Measurements from ENCODE around the gene GRM4.

Gene GRM4

DNA sequence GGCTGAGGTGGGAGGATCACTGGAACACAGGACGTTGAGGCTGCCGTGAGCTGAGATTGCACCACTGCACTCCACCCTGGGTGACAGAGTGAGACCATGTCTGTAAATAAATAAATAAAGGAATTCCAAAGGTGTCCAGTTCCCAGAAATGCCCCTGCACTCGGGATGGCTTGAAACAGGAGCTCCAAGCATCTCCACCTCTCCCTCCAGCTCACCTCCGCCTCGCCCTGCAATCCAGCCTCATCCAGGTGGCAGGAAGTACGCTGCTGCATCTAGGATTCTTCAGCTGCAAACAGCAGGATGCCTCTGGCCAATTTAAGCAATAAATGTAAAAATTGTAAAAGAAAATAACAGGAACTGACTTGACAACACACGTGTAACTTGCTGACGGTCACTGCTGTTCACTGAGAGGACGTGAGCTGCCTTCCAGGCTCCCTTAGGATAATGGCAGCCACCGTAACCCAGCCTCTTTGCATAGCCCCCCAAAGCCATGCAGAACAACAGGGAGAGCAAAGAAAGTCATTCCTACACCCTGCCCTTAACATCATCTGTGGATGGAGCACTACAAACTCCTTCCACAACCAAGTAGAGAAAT, 11.4 kb upstream of the GRM4 start:
- no peak for DNase-seq (ENCODE audit: low read depth)

DNA sequence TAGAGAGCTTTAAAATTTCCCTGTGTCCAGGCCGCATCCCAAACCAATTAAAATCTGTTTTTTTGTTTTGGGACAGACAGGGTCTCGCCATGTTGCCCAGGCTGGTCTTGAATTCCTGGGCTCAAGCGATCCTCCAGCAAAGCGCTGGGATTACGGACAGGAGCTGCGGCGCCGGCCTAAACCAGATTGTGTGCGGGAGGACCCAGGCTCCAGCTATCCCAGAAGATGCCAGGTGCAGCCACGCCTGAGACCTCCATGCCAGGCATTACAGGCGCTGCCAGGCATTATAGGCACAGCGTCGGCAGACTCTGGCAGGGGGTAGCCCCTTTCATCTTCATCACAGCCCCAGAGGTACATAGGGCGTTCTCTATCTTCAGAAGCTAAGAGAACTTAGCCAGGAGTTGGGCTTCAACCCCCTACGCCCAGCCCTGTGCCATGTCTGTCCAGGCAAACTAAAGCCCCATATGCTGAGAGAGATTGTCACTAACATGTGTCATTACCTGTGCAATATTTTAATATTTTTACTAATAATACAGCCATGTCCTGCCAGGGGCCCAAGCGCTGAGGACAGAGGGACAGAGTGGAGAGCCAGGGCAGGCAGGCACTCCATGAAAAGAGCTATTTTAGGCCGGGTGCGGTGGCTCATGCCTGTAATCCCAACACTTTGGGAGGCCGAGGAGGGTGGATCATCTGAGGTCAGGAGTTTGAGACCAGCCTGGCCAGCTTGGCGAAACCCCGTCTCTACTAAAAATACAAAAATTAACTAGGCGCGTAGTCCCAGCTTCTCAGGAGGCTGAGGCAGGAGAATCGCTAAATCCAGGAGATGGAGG, 9.8 kb upstream of the GRM4 start:
- DNase-seq (ENCODE audit: low read depth) = no peak

DNA sequence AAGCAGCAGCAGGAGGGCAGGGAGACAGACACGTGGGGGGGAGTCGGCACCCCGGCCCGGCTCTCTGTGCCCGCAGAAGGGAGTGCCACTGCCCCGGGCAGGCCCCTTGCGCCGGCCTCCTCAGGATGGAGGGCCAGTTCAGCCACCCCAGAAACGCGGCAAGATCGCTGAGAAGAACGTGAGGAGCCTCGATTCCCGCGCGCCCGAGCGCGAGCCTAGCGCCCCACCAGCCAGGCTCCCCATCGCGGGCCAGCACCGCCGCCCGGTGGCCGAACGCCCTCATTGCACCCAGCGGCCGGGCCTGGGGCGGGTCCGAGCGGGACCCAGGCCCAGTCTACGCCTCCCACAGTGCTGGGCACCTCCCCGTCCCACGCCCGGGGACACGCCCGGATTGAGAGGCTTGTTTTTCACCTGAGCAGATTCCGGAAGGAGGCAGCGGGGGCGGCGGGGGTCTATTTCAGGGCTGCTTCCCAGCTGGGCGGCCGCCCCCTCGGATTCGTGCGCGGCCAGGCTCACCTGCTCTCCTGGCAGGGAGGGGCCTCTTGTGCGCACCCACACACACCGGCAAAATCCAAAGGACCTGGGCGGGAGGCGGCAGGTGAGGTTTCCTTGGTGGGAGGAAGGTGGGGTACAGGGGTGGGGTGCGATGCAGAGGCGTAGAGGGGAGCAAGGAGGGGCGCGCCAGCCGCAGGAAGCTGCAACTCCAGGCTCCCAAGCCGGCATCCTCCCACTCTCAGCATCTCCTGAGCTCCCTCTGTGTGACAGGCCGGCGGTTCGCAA, 9.0 kb upstream of the GRM4 start:
- peak; percentile 50 for DNase-seq (ENCODE audit: low read depth)

DNA sequence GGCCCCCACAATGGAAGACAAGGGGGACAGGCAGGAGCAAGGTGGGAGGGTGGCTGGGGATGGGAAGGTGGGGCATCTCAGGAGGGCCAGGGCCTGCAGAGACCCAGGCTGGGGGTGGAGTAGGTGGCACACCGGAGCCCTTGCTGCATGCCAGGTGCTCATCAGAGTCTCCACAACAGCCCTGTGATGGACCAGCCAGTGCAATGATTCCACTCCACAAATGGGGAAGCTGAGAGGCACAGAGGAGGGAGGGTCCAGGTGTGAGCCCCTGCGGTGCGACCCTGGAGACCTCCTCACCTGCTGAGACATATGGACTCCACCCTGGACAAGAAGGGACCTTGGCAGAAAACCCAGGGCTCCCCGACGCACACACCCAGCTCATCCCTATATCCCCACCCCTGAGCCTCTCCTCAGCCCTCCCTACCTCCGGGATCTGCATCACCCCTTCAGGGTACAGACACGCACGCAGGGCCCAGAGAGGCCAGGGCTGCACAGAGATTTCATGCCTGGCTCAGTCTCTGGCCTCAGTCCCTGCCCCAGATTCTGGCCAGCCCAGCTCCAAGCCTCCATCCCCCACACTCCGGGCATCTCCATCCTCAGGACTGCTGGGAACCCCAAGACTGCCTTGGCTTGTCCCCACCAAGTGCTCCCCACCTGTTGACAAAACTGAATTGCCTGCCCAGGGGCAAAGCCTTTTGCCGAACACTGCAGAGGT, 7.1 kb upstream of the GRM4 start:
- no peak for DNase-seq (ENCODE audit: low read depth)

DNA sequence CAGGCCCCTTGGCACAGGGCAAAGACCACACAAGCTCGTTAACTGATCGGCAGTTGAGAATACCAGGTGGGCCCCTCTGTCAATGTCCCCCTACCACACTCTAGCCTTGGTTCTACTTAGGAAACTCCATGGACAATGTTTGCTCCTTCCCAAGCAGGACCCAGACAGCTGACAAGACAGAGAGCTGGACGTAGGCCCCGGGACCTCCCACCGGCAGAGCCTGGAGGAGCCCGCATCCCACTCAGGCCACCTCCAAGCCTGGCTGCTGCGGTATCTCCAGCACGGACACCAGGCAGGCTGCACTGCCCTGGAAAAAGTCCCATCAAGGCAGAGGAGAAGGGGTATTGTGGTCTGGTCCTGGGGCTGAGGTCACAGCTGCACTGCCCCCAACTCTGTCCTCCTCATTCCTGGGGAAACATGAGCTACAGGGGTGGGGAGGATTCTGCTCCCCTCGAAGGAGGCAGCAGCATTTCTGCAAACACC, 6.2 kb upstream of the GRM4 start:
- DNase-seq (ENCODE audit: low read depth) = no peak

DNA sequence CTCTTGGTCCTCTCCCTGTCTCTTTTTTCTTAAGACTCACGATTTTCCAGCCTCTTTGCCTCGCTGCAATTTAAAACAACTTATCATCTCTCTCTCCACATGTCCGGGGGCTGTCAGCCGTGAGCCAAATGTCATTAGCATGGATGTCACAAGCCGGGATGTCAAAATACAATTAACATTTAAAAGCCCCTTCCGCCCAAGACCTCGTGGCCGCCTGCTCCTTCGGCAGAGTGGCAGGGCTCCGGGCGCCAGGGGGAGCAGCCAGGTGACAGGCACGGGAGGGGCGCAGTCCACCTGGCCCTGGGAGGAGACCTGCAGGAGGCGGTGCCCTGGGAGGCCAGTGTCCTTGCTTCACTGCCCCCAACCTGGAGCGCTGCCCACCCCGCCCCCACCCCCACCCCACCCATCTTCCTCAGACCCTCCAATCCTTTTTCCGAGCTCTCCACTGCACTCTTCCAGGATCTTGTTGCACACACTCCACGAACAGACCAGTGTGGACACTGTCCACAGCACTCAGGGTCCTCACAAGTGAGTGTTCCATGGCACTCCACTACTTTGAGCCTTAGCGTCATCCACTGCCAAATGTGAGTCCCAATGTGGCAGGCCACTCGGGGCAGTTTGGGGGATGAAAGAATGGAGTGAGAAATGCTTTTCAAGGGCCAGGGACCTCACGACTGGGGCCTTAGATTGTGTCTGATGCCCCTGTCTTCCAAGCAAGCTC, 5.6 kb upstream of the GRM4 start:
- no peak for DNase-seq (ENCODE audit: low read depth)

DNA sequence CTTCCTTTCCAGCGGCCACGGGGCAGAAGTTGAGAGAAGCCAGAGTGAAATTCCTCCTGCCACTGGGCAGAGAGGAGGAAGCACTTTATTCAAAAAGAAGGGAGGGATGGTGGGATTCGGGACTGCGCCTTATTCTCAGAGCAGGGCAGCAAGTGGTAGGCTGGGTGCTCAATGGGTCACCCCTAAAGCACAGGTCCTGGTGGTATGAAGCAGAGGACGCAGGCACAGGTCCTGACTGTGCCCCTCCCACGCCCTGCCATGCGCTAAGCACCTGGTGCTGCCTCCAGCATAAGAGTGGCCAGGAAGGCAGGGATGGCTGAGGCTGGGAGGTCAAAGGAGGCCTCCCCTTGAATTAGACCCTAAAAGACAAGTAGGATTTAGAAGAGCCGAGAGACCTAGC, 4.9 kb upstream of the GRM4 start:
- DNase-seq (ENCODE audit: low read depth) = no peak

DNA sequence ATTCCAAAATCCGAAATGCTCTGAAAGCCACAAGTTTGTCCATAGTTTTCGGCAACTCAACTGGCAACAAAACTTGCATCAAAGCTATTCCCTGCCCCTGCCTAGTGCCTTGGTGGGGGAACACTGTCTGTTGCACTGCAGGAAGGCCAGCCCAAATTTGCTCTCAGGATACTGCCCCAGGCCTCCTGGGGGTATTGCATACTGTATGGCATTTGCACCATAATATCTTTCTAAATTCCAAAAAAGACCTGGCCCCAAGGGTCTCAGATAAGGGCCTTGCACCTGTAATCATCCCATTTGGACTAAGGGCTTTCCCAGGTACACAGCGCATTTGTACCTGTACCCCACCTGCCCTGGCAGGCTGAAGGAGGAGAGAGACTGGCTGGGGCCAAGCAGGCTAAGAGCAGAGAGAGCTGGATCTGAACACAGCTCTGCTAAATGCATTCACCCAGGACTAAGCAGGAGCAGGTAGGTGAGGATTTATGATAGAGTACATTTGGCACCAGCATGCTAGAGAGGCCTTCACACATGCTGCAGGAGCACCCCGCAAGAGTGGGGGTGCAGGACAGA, 4.0 kb upstream of the GRM4 start:
- DNase-seq (ENCODE audit: low read depth) = no peak

DNA sequence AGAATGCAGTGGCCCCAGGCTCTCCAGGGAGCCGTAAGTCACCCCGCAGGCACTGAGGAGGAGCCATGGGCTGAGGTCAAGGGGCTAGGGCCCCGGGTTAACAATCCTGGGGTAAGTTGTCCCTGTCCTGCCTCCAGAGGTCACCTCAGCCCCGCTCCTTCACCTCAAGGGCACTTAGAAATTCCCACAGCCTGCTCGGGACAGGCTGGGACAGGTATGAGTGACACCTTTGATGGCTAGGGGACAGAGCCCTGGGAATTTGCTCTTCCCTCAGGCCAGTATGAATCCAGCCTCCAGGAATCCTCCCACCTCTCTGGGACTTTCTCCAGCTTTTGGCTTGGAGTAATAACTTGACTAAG, 3.5 kb upstream of the GRM4 start:
- no peak for DNase-seq (ENCODE audit: low read depth)

DNA sequence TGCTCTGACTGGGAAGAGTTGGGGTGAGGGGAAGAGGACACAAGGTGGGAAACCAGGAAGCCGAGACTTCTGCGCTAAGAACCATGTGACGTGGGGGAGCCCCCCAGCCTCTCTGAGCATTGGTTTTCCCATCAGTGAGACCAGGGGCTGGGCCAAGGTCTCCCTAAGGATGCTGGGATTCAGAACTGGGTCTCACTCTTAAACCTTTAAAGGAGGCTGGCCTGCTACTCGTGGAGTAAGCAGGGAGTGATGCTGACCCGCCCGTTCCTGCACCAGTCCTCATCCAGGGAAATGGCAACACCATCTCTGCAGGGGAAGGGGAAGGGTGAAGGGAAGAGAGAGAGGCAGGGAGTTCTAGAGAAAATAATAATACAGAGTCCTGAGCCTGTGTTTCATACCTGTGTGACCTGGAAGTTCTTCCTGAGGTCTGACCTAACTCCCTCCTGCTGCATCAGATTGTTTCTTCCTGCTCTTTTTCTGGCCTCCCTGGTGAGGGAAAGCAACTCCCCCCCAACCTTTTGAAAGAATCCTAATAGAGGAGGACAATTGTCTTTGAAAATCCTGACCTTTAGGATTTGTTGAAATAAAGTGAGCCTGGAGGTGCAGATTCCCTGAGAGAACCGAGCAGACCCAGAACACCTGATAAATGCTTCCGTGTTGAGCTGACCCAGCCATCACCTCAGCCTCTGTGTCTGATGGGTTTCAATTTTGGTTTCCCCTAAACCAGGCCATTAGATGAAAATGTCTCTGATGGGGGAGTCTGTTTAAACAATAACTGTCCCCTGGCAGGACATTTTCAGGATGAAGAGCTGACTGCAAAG, 3.0 kb upstream of the GRM4 start:
- DNase-seq (ENCODE audit: low read depth) = no peak

DNA sequence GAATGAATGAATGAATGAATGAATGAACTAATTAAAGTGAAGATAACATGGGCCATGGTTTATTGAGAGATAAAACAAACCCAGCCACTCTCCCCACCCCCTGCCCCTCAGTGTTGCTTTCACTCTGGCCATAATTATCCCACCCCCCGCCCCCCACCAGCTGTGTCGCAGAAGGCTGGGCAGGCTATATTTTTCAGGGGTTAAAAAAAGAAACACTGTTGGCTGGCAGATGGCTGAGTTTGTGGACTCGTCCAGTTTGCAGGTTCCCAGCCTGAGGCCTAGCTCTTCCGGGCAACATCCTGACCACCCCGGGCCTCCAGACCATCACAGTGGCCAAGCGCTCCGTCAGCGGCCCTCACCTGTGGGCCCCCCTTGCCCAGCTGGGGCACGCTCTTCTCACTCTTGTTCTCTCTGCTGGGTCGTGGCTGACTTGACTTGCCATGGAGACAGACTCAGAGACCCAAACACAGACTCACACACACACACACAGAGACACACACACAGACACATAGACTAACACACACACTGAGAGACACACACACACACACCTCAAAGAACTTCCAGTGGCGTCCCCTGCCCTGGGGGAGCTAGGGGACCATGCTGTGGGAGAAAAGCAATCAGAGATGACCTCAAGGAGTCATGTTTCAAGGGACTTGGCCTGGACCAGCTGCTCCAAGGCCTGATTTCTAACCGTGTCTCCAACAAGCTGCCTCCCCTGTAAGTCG, 2.2 kb upstream of the GRM4 start:
- DNase-seq (ENCODE audit: low read depth) = no peak

DNA sequence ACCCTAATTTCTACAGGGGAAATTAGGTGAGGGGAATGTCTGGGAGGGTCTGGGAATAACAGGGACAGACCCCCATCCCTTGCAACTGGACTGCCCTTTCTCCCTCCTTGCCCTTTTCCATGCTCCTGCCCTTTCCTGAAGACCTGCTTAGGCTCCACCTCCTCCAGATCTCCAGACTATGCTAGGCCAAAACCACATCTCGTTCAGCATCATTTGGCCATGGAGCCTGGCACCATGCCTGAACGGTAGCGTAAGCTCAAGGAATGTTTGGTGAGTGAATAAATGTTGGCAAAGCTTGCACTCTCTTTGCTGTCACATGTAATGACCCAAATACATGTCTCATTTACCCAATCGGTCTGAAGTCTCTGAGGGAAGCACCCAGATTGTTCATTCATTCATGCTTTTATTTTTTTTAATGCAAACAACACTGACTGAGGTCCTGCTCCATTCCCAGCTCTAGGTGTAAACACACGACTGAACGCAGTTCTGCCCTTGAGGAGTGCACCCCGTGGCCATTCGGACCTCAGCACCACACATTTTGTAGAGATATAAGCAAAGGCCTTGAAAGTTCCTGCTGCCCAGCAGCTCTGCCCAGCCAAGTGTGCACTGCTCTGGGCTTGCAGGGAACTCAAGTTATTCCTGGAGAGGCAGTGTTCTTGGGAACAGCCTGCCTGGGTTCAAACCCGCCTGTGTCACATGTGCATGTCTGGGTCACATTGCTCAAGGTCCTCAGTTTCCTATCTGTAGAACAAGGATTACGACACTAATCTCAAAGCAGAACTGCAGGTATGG, 1.1 kb upstream of the GRM4 start:
- DNase-seq (ENCODE audit: low read depth) = no peak

DNA sequence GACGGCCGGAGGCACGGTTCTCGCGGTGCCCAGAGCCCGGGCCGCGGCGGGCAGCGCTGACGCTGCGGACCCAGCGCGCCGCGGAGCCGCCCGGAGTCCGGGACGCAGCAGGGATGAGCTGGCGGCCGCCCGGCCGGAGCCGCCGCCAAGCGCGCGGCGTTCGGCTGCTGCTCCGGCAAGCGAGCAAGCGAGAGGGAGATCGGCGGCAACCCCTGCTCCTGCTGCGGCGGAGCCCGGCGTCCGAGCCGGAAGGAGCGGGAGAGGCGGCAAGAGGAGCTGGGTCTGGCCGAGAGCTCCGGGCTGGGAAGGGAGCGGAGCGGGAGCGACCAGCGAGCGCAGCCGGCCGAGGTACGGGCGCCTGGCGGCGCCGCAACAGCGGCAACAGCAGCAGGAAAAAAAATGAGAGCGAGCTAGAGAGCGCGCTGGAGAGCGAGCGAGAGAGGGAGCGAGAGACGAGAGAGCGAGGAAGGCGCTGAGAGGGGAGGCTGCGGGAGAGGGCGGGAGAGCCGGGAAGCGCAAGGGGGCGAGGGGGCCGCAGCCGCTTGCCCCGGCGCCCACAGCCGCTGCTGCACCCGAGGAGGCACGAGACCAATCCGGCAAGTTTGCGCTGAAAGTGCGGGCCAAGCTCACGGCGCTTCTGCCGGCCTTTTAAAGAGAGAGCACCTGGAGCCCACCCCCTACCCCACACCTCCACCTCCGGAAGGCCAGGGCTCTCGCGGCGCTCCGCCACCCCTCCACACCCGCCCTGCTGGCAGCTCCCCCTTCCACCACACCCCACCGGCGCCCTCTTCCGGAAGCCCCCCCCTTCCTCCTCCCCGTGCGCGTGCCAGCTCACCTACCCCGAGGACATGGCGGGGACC, 496 bp downstream of the GRM4 start:
- DNase-seq (ENCODE audit: low read depth) = no peak

DNA sequence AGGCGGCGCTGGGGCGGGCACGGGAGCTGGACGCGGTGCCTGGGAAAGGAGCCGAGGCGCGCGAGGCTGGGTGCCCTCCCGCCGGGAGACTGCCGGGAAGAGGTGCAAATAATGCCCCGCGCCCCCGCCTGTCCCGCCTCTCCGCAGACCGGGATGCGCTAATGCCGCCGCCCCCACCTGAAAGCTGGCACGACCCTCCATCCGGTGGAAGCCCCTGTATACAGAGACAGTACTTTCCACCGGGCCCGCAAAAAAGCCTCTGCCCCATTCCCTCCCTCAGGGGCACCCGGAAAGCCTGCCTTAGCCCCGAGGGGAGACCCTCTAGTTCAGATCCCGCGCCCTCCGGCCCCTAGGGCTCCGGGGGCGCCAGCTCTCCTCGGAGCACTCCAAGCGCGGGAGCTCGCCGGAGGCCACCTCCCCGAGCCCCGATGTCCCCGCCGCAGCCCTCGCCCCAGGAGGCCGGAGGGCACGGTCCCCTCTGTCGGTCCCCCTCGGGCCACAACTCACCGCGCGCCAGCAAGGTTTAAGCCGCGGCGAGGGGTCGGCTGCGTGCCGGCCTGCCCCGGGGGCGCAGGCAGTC, 1.2 kb downstream of the GRM4 start:
- no peak for DNase-seq (ENCODE audit: low read depth)

DNA sequence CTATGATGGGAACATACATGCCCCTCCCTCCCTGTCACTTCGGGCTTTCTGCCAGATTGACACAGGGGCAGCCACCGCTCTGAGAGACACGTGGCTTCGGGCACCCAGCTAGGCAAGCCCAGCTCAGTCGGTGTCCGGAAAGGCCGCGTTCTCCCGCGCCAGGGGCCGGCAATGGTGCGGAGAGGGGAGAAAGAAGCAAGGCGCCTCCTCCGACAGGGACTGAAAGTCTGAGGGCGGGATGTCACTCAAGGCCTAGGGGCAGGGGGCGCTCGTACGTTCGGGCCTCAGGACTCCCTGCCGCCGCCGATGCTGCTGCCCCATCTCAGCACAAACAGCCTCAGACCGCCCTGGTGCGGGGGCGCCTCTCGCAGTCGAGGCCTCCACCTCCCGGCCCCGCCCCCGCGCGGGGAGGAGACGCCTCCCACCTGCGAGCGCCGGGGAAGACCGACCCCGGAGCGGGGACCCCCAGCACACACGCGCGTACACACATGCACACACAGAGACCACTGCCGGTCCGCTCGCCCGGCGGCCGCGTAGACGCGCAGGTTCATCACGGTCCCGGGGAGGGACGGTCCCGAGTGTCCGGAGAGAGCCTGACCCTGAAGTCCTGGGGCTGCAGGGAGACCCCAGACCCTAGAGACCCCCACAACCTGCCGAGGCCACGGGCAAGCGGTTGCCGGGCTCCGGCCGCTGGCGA, 1.9 kb downstream of the GRM4 start:
- peak; percentile 25 for DNase-seq (ENCODE audit: low read depth)

DNA sequence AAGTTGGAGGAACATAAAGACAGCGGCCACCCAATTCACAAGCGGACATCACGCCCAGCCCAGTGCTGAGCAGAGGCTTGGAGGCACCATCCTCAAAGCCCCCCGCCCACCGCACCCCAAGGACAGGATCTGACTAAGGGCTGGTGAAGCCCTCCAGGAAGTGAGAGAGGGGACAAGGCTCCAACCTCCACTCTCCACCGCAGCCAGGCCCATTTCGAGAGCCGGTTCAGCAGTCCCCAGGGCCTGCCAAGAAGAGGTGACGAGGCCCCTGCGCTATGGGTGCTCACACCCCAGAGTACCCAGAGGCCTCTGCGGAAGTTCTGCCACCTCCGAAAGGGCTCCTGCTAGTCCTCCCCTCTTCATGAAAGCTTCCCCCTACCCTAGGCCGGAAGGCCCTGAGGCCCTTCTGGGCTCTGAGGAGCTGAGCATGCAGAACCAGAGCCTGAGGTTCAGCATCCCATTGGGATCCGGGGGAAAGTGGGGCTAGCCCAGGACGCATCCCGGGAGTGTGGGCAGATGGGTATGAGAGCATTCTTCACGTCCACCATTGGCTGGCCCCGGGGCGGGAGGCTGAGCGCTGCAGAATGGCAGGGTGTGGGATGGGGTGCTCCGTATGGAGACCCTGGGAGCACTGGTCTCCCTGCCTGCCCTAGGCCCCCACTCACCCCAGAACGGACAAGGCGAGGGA, 2.5 kb downstream of the GRM4 start:
- DNase-seq (ENCODE audit: low read depth) = no peak
